ENCODE results near the gene PRCP. TPM values are rescaled to one million over a fixed set of nuclear protein-coding genes. Genes with fewer than 3 reads are reported as not detected.

PRCP gene
- total RNA-seq, 4 donors from 2014 or later: 12.5 to 56.9 (median 16.4) TPM

GRCh38 chr11:82890936-82891335 is 9.3 kb downstream of the PRCP start:
- DNase-seq: no peak
- Histone ChIP-seq H3K4me3 (no peak overlapping the region), H3K27me3 (no peaks in the 10 kb centered on the region), H3K36me3 (no peaks in the 10 kb centered on the region), H3K9me3 (no peaks in the 10 kb centered on the region), H3K27ac (no peak overlapping the region), H3K4me1 (no peaks in the 10 kb centered on the region)
- TF ChIP-seq POLR2A (IDR thresholded peaks at IDR 0.05) (no peak), CTCF (IDR thresholded peaks at IDR 0.05) (no peak)

- Histone ChIP-seq H3K27ac (no peak overlapping the region), H3K27me3 (no peaks in the 10 kb centered on the region), H3K9me3 (no peaks in the 10 kb centered on the region), H3K4me1 (no peaks in the 10 kb centered on the region), H3K36me3 (no peaks in the 10 kb centered on the region), H3K4me3 (no peak overlapping the region)
- no peak for TF ChIP-seq CTCF (IDR thresholded peaks at IDR 0.05)
- no peak for TF ChIP-seq POLR2A (IDR thresholded peaks at IDR 0.05)
- DNase-seq: no peak
These were observed 10.3 kb downstream of the PRCP start for GRCh38 chr11:82890002-82890341.

- Histone ChIP-seq H3K4me1 (no peaks in the 10 kb centered on the region), H3K27me3 (no peaks in the 10 kb centered on the region), H3K4me3 (no peak overlapping the region), H3K9me3 (no peaks in the 10 kb centered on the region), H3K27ac (no peak overlapping the region), H3K36me3 (no peaks in the 10 kb centered on the region)
- DNase-seq: no peak
- TF ChIP-seq POLR2A (IDR thresholded peaks at IDR 0.05) (no peak), CTCF (IDR thresholded peaks at IDR 0.05) (no peak)
These were observed 10.9 kb downstream of the PRCP start for GRCh38 chr11:82889133-82890001.

- Histone ChIP-seq H3K27ac (no peak overlapping the region), H3K9me3 (no peaks in the 10 kb centered on the region), H3K4me1 (no peaks in the 10 kb centered on the region), H3K36me3 (no peaks in the 10 kb centered on the region), H3K4me3 (no peak overlapping the region), H3K27me3 (no peaks in the 10 kb centered on the region)
- TF ChIP-seq POLR2A (IDR thresholded peaks at IDR 0.05): no peak
- no peak for TF ChIP-seq CTCF (IDR thresholded peaks at IDR 0.05)
- no peak for DNase-seq
These were observed 16.4 kb downstream of the PRCP start for GRCh38 chr11:82883853-82884252.

GRCh38 chr11:82874646-82875523 is 25.3 kb downstream of the PRCP start:
- Histone ChIP-seq H3K27ac (no peak overlapping the region), H3K9me3 (no peaks in the 10 kb centered on the region), H3K4me1 (no peaks in the 10 kb centered on the region), H3K4me3 (no peak overlapping the region), H3K36me3 (no peaks in the 10 kb centered on the region), H3K27me3 (no peaks in the 10 kb centered on the region)
- DNase-seq: no peak
- no peak for TF ChIP-seq POLR2A (IDR thresholded peaks at IDR 0.05)
- TF ChIP-seq CTCF (IDR thresholded peaks at IDR 0.05): no peak

Measured in Peyer's patch (tissue), 4 donors.